HepG2 (cell line): ENCODE data around the gene PPP2R5D. TPM values are rescaled to one million over a fixed set of nuclear protein-coding genes. Genes with fewer than 3 reads are reported as not detected.

ENCODE experiments used
- ERF ChIP-seq: IDR thresholded peaks from 2 replicates; pipeline ENCODE4 v1.6.1; 2018; ENCODE audit warnings: missing biosample characterization, missing genetic modification reagents
- HMG20B ChIP-seq: conservative IDR thresholded peaks from 2 replicates; pipeline ENCODE4 v1.6.1; 2016; ENCODE audit warnings: missing genetic modification reagents, missing compliant biosample characterization
- KLF12 ChIP-seq: sonication (generic); formaldehyde crosslinking; IDR thresholded peaks from 2 replicates; pipeline ENCODE4 v1.4.0; 2020; ENCODE audit warnings: missing genetic modification reagents, borderline replicate concordance
- MEF2D ChIP-seq: sonication (generic); formaldehyde crosslinking; IDR thresholded peaks from 2 replicates; pipeline ENCODE4 v1.5.1; 2020; ENCODE audit warnings: mild to moderate bottlenecking, missing genetic modification reagents
- RBAK ChIP-seq: sonication (generic); formaldehyde crosslinking; IDR thresholded peaks from 2 replicates; pipeline ENCODE4 v1.5.1; 2020; ENCODE audit warnings: mild to moderate bottlenecking, missing genetic modification reagents
- SRSF4 ChIP-seq: fragments of 200-400 bp; formaldehyde crosslinking; IDR thresholded peaks from one replicate; pipeline ENCODE4 v1.6.1; 2018; ENCODE audit warnings: mild to moderate bottlenecking, low read depth, low read length, moderate library complexity; ENCODE audit not compliant: poor library complexity, severe bottlenecking
- ZNF136 ChIP-seq: sonication (generic); formaldehyde crosslinking; IDR thresholded peaks from 2 replicates; pipeline ENCODE4 v1.8.1; 2022; ENCODE audit warnings: low read depth, mild to moderate bottlenecking, moderate library complexity, missing genetic modification reagents
- ZNF274 ChIP-seq: sonication (generic); formaldehyde crosslinking; IDR thresholded peaks from 2 replicates; pipeline ENCODE4 v1.5.1; 2020; ENCODE audit warnings: mild to moderate bottlenecking, missing genetic modification reagents
- ZNF329 ChIP-seq: sonication (generic); formaldehyde crosslinking; IDR thresholded peaks from 2 replicates; pipeline ENCODE4 v1.9.0; 2021; ENCODE audit warnings: low read depth, mild to moderate bottlenecking, missing genetic modification reagents
- ZNF414 ChIP-seq: sonication (generic); formaldehyde crosslinking; IDR thresholded peaks from 2 replicates; pipeline ENCODE4 v1.5.0; 2020; ENCODE audit warnings: missing genetic modification reagents
- ZNF574 ChIP-seq: sonication (generic); formaldehyde crosslinking; IDR thresholded peaks from 2 replicates; pipeline ENCODE4 v1.4.0; 2020; ENCODE audit warnings: missing genetic modification reagents
- ZNF576 ChIP-seq: sonication (generic); formaldehyde crosslinking; IDR thresholded peaks from 2 replicates; pipeline ENCODE4 v1.4.0; 2020; ENCODE audit warnings: mild to moderate bottlenecking, missing genetic modification reagents
- ZNF674 ChIP-seq: sonication (generic); formaldehyde crosslinking; IDR thresholded peaks from 2 replicates; pipeline ENCODE4 v1.5.0; 2020; ENCODE audit warnings: low read depth, mild to moderate bottlenecking, missing genetic modification reagents
- ZNF691 ChIP-seq: sonication (generic); formaldehyde crosslinking; IDR thresholded peaks from 2 replicates; pipeline ENCODE4 v1.4.0; 2020; ENCODE audit warnings: missing genetic modification reagents, low read depth, mild to moderate bottlenecking, borderline replicate concordance
- polyA plus RNA-seq, 8 experiments: library from polyadenylated mRNA; depleted of rRNA in 3 of 8; stranded (reverse) in 7 of 8; unstranded in 1 of 8; fragments of >200 nt; fragmentation: Illumina TruSeq in 4 of 8; extraction: Trizol in 4 of 8; gene quantifications; 2 replicates each; pipeline versions ENCODE4 v1.2.1 to v1.2.3, GENCODE V29; 2011 to 2016; ENCODE audit warnings: low read depth in 4 of 8, missing spikeins in 1 of 8, mixed read lengths in 1 of 8; ENCODE audit not compliant: insufficient read depth in 1 of 8
- total RNA-seq, 5 experiments: library from RNA; depleted of rRNA; stranded (reverse); fragments of >200 nt; fragmentation: Illumina TruSeq; extraction: Trizol; gene quantifications; 2 replicates each; pipeline ENCODE4 v1.2.3, GENCODE V29; 2016; ENCODE audit warnings: low read depth in 1 of 5
- TF ChIP-seq, protein P1 (sequence below): sonication (generic); formaldehyde crosslinking; IDR thresholded peaks from 2 replicates; pipeline ENCODE4 v1.4.0; 2020; ENCODE audit warnings: missing genetic modification reagents, mild to moderate bottlenecking, borderline replicate concordance
- TF ChIP-seq, protein P2 (sequence below): sonication (generic); formaldehyde crosslinking; IDR thresholded peaks from 2 replicates; pipeline ENCODE4 v1.8.1; 2023; ENCODE audit warnings: mild to moderate bottlenecking, moderate library complexity, missing genetic modification reagents
- TF ChIP-seq, protein P3 (sequence below): sonication (generic); formaldehyde crosslinking; IDR thresholded peaks from 2 replicates; pipeline ENCODE4 v1.4.0; 2020; ENCODE audit warnings: missing genetic modification reagents, borderline replicate concordance

PPP2R5D gene
- total and polyA plus RNA-seq, 2 of the 13 experiments (the other 11 are each of a cell fraction or from before 2014, with no cell fraction given) = 53.7 to 60.4 TPM

DNA sequence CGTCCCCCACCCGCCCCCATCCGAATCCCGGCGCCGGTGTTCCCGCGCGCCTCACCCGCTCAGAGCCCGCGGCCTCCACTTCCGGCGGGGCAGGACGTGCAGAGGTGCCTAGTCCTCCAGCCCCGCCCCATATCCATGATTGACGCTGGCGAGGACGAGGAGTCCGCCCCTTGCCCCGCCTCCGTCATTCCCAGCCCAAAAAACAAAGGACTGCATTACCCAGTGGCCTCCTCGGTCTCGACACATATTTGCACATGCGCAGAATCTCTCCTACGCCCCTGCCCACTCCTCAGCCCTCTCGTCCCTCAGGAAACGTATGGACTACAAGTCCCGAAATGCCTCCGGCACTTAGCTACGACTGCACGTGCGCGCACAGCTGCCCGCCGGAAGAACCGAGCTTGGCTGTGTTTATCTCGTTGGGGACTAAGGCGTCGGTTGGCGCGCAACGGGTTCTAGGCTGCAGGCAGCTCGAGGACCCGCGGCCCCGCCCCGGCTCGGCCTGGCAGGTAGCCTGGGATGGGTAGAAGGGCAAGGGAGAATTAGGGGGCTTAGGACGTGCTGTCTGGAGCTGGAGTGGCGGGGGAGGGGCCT, 29.6 kb downstream of the PPP2R5D start, which contains the start of the genes KLHDC3 and MEA1 (continued):
- peak; percentile 92 for TF ChIP-seq ZNF574
- no peak for TF ChIP-seq ZNF136 (CRISPR knock-in tag)
- TF ChIP-seq ZNF674 (CRISPR knock-in tag) = no peak
- no peak for TF ChIP-seq ZNF274
- TF ChIP-seq, protein P1, sequence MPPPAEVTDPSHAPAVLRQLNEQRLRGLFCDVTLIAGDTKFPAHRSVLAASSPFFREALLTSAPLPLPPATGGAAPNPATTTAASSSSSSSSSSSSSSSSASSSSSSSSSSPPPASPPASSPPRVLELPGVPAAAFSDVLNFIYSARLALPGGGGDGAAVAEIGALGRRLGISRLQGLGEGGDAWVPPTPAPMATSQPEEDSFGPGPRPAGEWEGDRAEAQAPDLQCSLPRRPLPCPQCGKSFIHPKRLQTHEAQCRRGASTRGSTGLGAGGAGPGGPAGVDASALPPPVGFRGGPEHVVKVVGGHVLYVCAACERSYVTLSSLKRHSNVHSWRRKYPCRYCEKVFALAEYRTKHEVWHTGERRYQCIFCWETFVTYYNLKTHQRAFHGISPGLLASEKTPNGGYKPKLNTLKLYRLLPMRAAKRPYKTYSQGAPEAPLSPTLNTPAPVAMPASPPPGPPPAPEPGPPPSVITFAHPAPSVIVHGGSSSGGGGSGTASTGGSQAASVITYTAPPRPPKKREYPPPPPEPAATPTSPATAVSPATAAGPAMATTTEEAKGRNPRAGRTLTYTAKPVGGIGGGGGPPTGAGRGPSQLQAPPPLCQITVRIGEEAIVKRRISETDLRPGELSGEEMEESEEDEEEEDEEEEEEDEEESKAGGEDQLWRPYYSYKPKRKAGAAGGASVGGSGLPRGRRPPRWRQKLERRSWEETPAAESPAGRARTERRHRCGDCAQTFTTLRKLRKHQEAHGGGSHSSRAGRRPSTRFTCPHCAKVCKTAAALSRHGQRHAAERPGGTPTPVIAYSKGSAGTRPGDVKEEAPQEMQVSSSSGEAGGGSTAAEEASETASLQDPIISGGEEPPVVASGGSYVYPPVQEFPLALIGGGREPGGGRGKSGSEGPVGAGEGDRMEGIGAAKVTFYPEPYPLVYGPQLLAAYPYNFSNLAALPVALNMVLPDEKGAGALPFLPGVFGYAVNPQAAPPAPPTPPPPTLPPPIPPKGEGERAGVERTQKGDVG (CRISPR knock-in tag) = no peak
- TF ChIP-seq ZNF576 = no peak
- TF ChIP-seq, protein P2, sequence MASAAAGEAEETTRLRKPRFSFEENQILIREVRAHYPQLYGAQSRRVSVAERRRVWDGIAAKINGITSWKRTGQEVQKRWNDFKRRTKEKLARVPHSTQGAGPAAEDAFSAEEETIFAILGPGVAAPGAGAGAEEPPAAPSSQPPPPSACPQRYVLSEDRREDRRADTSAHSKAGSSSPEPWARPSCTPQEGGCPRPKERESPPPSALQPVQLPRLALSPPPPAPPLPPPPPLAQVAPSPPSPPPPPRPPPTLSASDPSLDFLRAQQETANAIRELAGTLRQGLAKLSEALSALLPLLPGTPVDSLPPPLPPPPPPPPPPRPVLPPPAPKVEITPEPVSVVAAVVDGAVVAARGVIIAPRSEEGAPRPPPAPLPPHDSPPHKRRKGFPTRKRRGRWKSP (CRISPR knock-in tag) = no peak
- TF ChIP-seq ERF (CRISPR knock-in tag) = no peak
- TF ChIP-seq ZNF329 (CRISPR knock-in tag) = no peak
- peak; percentile 63; the same call in 1 of the 2 replicates for TF ChIP-seq ZNF414
- TF ChIP-seq, protein P3, sequence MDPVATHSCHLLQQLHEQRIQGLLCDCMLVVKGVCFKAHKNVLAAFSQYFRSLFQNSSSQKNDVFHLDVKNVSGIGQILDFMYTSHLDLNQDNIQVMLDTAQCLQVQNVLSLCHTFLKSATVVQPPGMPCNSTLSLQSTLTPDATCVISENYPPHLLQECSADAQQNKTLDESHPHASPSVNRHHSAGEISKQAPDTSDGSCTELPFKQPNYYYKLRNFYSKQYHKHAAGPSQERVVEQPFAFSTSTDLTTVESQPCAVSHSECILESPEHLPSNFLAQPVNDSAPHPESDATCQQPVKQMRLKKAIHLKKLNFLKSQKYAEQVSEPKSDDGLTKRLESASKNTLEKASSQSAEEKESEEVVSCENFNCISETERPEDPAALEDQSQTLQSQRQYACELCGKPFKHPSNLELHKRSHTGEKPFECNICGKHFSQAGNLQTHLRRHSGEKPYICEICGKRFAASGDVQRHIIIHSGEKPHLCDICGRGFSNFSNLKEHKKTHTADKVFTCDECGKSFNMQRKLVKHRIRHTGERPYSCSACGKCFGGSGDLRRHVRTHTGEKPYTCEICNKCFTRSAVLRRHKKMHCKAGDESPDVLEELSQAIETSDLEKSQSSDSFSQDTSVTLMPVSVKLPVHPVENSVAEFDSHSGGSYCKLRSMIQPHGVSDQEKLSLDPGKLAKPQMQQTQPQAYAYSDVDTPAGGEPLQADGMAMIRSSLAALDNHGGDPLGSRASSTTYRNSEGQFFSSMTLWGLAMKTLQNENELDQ (CRISPR knock-in tag) = peak; percentile 37; the same call in 1 of the 2 replicates
- 0 out of 2 replicates have a peak, but pooled peaks have one; percentile 70 for TF ChIP-seq ZNF691 (CRISPR knock-in tag)
- TF ChIP-seq SRSF4 = no peak
- peak; percentile 17 for TF ChIP-seq MEF2D
- no peak for TF ChIP-seq KLF12 (CRISPR knock-in tag)
- TF ChIP-seq HMG20B (CRISPR knock-in tag) = 0 out of 2 replicates have a peak, but pooled peaks have one; percentile 18
- TF ChIP-seq RBAK = no peak
